ENCODE data around the gene C6orf89.
"Not testable (repeated sequence)": the region's sequence is repeated elsewhere in the genome, so short reads cannot be mapped to it uniquely, and the experiment has no call there.

Gene C6orf89

GRCh38 chr6:36945301-36945700 is 59.5 kb downstream of the C6orf89 start:
- H3K27ac ChIP-seq (ENCODE audit: low read length): no peak overlapping the region
- no peaks in the 10 kb centered on the region for H3K36me3 ChIP-seq (ENCODE audit: control insufficient read depth, low read depth, low read length)
- no peak overlapping the region for H3K4me3 ChIP-seq (ENCODE audit: low read length)
- H3K4me1 ChIP-seq (ENCODE audit: control insufficient read depth, low read depth, low read length): peaks cover 4% of the 10 kb centered on the region
- no peaks in the 10 kb centered on the region for H3K27me3 ChIP-seq (ENCODE audit: control insufficient read depth, insufficient read depth, low read length)
- no peaks in the 10 kb centered on the region for H3K9me3 ChIP-seq (ENCODE audit: control insufficient read depth, low read depth, low read length)
- H3K9ac ChIP-seq (ENCODE audit: low read length): no peak overlapping the region

- H3K27me3 ChIP-seq (ENCODE audit: control insufficient read depth, insufficient read depth, low read length): no peaks in the 10 kb centered on the region
Observed at GRCh38 chr6:36946526-36946925, 60.8 kb downstream of the C6orf89 start.

GRCh38 chr6:36947570-36948351 is 62.0 kb downstream of the C6orf89 start:
- Histone ChIP-seq H3K9me3 (ENCODE audit: control insufficient read depth, low read depth, low read length) (no peaks in the 10 kb centered on the region), H3K4me3 (ENCODE audit: low read length) (no peak overlapping the region), H3K4me1 (ENCODE audit: control insufficient read depth, low read depth, low read length) (peaks cover 4% of the 10 kb centered on the region), H3K27me3 (ENCODE audit: control insufficient read depth, insufficient read depth, low read length) (no peaks in the 10 kb centered on the region), H3K27ac (ENCODE audit: low read length) (no peak overlapping the region), H3K9ac (ENCODE audit: low read length) (no peak overlapping the region), H3K36me3 (ENCODE audit: control insufficient read depth, low read depth, low read length) (no peaks in the 10 kb centered on the region)

More at GRCh38 chr6:36946526-36946925, 60.8 kb downstream of the C6orf89 start:
- peaks cover 4% of the 10 kb centered on the region for H3K4me1 ChIP-seq (ENCODE audit: control insufficient read depth, low read depth, low read length)
- no peak overlapping the region for H3K9ac ChIP-seq (ENCODE audit: low read length)
- no peak overlapping the region for H3K27ac ChIP-seq (ENCODE audit: low read length)
- H3K9me3 ChIP-seq (ENCODE audit: control insufficient read depth, low read depth, low read length): no peaks in the 10 kb centered on the region
- no peak overlapping the region for H3K4me3 ChIP-seq (ENCODE audit: low read length)
- no peaks in the 10 kb centered on the region for H3K36me3 ChIP-seq (ENCODE audit: control insufficient read depth, low read depth, low read length)

- not testable (repeated sequence) for H3K9ac ChIP-seq (ENCODE audit: low read length); H3K4me1 ChIP-seq (ENCODE audit: control insufficient read depth, low read depth, low read length); H3K36me3 ChIP-seq (ENCODE audit: control insufficient read depth, low read depth, low read length); H3K27me3 ChIP-seq (ENCODE audit: control insufficient read depth, insufficient read depth, low read length); H3K27ac ChIP-seq (ENCODE audit: low read length); H3K9me3 ChIP-seq (ENCODE audit: control insufficient read depth, low read depth, low read length); H3K4me3 ChIP-seq (ENCODE audit: low read length)
Observed at GRCh38 chr6:36949076-36949475, 63.3 kb downstream of the C6orf89 start.

GRCh38 chr6:36949636-36950035 is 63.9 kb downstream of the C6orf89 start:
- Histone ChIP-seq H3K9ac (ENCODE audit: low read length) (no peak overlapping the region), H3K4me3 (ENCODE audit: low read length) (no peak overlapping the region), H3K36me3 (ENCODE audit: control insufficient read depth, low read depth, low read length) (no peaks in the 10 kb centered on the region), H3K27ac (ENCODE audit: low read length) (no peak overlapping the region), H3K27me3 (ENCODE audit: control insufficient read depth, insufficient read depth, low read length) (no peaks in the 10 kb centered on the region), H3K9me3 (ENCODE audit: control insufficient read depth, low read depth, low read length) (no peaks in the 10 kb centered on the region), H3K4me1 (ENCODE audit: control insufficient read depth, low read depth, low read length) (peaks cover 4% of the 10 kb centered on the region)

GRCh38 chr6:36953931-36954261 is 68.1 kb downstream of the C6orf89 start:
- no peak overlapping the region for H3K4me3 ChIP-seq (ENCODE audit: low read length)
- H3K27me3 ChIP-seq (ENCODE audit: control insufficient read depth, insufficient read depth, low read length): no peaks in the 10 kb centered on the region
- H3K9ac ChIP-seq (ENCODE audit: low read length): no peak overlapping the region
- H3K9me3 ChIP-seq (ENCODE audit: control insufficient read depth, low read depth, low read length): no peaks in the 10 kb centered on the region
- peaks cover 4% of the 10 kb centered on the region for H3K4me1 ChIP-seq (ENCODE audit: control insufficient read depth, low read depth, low read length)
- H3K36me3 ChIP-seq (ENCODE audit: control insufficient read depth, low read depth, low read length): no peaks in the 10 kb centered on the region
- no peak overlapping the region for H3K27ac ChIP-seq (ENCODE audit: low read length)

- Histone ChIP-seq H3K9ac (ENCODE audit: low read length) (no peak within 1 kb of the TSS), H3K27ac (ENCODE audit: low read length) (no peak within 1 kb of the TSS), H3K4me1 (ENCODE audit: control insufficient read depth, low read depth, low read length) (peaks cover 4% of the 10 kb centered on the region), H3K27me3 (ENCODE audit: control insufficient read depth, insufficient read depth, low read length) (no peaks in the 10 kb centered on the region), H3K36me3 (ENCODE audit: control insufficient read depth, low read depth, low read length) (no peaks in the 10 kb centered on the region), H3K4me3 (ENCODE audit: low read length) (no peak within 1 kb of the TSS), H3K9me3 (ENCODE audit: control insufficient read depth, low read depth, low read length) (no peaks in the 10 kb centered on the region)
Observed at GRCh38 chr6:36954262-36954931, 68.6 kb downstream of the C6orf89 start, which contains the start of gene PI16. TSS of gene PI16 (plus strand) at chr6:36954738. CDS start at chr6:36954761, 23 bp downstream.

GRCh38 chr6:36955136-36955535 is 69.4 kb downstream of the C6orf89 start:
- H3K27ac ChIP-seq (ENCODE audit: low read length): no peak overlapping the region
- H3K9ac ChIP-seq (ENCODE audit: low read length): no peak overlapping the region
- no peaks in the 10 kb centered on the region for H3K4me1 ChIP-seq (ENCODE audit: control insufficient read depth, low read depth, low read length)
- H3K36me3 ChIP-seq (ENCODE audit: control insufficient read depth, low read depth, low read length): no peaks in the 10 kb centered on the region
- H3K27me3 ChIP-seq (ENCODE audit: control insufficient read depth, insufficient read depth, low read length): no peaks in the 10 kb centered on the region
- H3K4me3 ChIP-seq (ENCODE audit: low read length): no peak overlapping the region
- no peaks in the 10 kb centered on the region for H3K9me3 ChIP-seq (ENCODE audit: control insufficient read depth, low read depth, low read length)

GRCh38 chr6:36955671-36956445 is 70.1 kb downstream of the C6orf89 start:
- no peak overlapping the region for H3K27ac ChIP-seq (ENCODE audit: low read length)
- no peaks in the 10 kb centered on the region for H3K27me3 ChIP-seq (ENCODE audit: control insufficient read depth, insufficient read depth, low read length)
- H3K36me3 ChIP-seq (ENCODE audit: control insufficient read depth, low read depth, low read length): no peaks in the 10 kb centered on the region
- H3K9me3 ChIP-seq (ENCODE audit: control insufficient read depth, low read depth, low read length): no peaks in the 10 kb centered on the region
- no peaks in the 10 kb centered on the region for H3K4me1 ChIP-seq (ENCODE audit: control insufficient read depth, low read depth, low read length)
- no peak overlapping the region for H3K4me3 ChIP-seq (ENCODE audit: low read length)
- H3K9ac ChIP-seq (ENCODE audit: low read length): no peak overlapping the region

- Histone ChIP-seq H3K27ac (ENCODE audit: low read length) (no peak overlapping the region), H3K9ac (ENCODE audit: low read length) (no peak overlapping the region), H3K36me3 (ENCODE audit: control insufficient read depth, low read depth, low read length) (no peaks in the 10 kb centered on the region), H3K27me3 (ENCODE audit: control insufficient read depth, insufficient read depth, low read length) (no peaks in the 10 kb centered on the region), H3K4me1 (ENCODE audit: control insufficient read depth, low read depth, low read length) (no peaks in the 10 kb centered on the region), H3K4me3 (ENCODE audit: low read length) (no peak overlapping the region), H3K9me3 (ENCODE audit: control insufficient read depth, low read depth, low read length) (no peaks in the 10 kb centered on the region)
Observed at GRCh38 chr6:36956446-36956820, 70.7 kb downstream of the C6orf89 start.

- Histone ChIP-seq H3K4me1 (ENCODE audit: control insufficient read depth, low read depth, low read length) (no peaks in the 10 kb centered on the region), H3K9ac (ENCODE audit: low read length) (no peak overlapping the region)
Observed at GRCh38 chr6:36957773-36958271, 72.1 kb downstream of the C6orf89 start.

More at GRCh38 chr6:36957773-36958271, 72.1 kb downstream of the C6orf89 start:
- no peaks in the 10 kb centered on the region for H3K27me3 ChIP-seq (ENCODE audit: control insufficient read depth, insufficient read depth, low read length)
- no peak overlapping the region for H3K27ac ChIP-seq (ENCODE audit: low read length)
- no peaks in the 10 kb centered on the region for H3K36me3 ChIP-seq (ENCODE audit: control insufficient read depth, low read depth, low read length)
- no peaks in the 10 kb centered on the region for H3K9me3 ChIP-seq (ENCODE audit: control insufficient read depth, low read depth, low read length)
- H3K4me3 ChIP-seq (ENCODE audit: low read length): no peak overlapping the region
